GM19023 (cell line): ENCODE results near the gene SMIM26.

ENCODE experiments used
- ATAC-seq: cut with Tn5 transposase; IDR thresholded peaks from one replicate; pipeline ENCODE4 v1.9.1; 2021; ENCODE audit warnings: mild to moderate bottlenecking, moderate library complexity; ENCODE audit not compliant: unreplicated experiment

The SMIM26 gene

GRCh38 chr20:18578581-18578980, 11.3 kb downstream of the SMIM26 start:
- no peak for ATAC-seq

GRCh38 chr20:18580012-18580411, 12.8 kb downstream of the SMIM26 start:
- ATAC-seq: no peak

DNA sequence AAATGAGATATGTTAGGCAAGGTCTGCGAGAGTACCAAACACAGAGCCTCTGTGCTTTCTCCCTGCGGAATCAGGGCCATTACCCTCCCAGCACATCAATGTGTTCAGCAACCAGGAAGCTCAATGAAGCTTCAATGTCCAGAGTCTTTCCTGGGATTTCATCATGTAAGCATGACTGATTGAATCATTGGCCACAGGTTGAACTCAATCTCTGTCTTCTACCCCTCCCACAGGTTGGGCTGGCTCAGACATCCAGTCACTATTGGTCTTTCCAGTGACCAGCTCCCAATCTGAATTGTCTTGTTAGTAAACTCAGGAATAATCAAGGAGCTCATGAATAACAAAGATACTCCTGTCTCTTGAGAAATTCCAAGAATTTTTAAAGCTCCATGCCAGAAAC, 17.9 kb downstream of the SMIM26 start:
- ATAC-seq: no peak

- ATAC-seq: peak; percentile 89
Measured at GRCh38 chr20:18587665-18588573, 20.7 kb downstream of the SMIM26 start, which contains the start of gene DTD1. Gene DTD1, plus strand, starts transcription at chr20:18588054. Its CDS starts 19 bp downstream, at chr20:18588073.

DNA sequence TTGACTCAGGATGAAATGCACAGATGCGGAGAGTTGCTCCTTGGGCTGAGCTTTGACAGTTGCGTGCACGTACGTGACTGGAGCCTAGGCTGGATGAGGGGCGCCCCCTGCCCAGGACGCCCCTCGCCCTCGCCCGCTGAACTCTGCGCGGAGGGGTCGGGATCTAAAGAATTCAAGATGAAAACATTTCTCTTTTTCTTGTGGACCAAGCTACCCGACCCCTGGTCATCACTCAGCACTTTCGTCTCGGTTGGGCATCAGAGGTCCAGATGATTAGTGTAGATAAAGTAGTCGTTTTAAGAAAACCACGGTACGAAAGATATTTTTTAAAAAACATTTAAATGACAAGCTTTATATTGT, 21.3 kb downstream of the SMIM26 start:
- ATAC-seq: no peak

GRCh38 chr20:18589941-18590674, 22.9 kb downstream of the SMIM26 start:
- ATAC-seq: no peak

DNA sequence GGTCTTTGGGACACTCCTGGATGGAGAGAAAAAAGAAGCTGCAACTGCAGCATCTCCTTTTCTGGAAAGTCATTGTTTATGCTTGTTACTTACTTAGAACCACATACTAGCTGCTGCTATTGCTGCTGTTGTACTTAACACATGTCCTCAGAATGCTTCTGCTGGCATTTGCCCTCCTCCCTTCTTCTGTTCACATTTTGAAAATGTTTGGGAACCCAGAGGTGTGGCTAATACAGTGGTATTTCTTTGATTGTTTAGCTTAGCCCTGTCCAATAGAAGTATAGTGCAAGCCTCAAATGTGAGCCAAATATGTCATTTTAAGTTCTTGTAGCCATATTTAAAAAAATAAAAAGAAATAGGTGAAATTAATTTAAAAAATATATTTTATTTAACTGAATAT, 29.0 kb downstream of the SMIM26 start:
- no peak for ATAC-seq

GRCh38 chr20:18609741-18610140, 42.5 kb downstream of the SMIM26 start:
- no peak for ATAC-seq

DNA sequence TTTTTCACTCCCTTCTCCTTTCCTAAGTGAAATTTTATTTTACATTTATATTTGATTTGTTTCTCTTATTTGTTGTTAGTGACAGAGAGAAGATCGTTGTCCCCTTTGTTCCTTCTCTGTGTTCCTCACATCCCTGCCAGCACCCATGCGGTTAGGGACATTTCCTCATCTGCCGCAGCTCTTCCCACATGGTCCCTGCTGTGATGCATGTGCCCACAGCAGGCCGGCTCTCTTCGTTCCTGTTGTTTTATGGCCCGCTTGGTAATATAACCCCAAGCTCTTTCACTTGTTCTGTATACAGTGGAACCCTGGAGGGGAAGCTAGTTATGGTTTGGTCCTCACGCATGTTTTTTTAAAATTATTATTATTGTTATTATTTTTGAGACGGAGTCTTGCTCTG, 44.3 kb downstream of the SMIM26 start:
- no peak for ATAC-seq

- ATAC-seq: no peak
Measured at GRCh38 chr20:18613553-18613952, 46.3 kb downstream of the SMIM26 start.

- no peak for ATAC-seq
Measured at GRCh38 chr20:18614244-18614643, 47.0 kb downstream of the SMIM26 start.

DNA sequence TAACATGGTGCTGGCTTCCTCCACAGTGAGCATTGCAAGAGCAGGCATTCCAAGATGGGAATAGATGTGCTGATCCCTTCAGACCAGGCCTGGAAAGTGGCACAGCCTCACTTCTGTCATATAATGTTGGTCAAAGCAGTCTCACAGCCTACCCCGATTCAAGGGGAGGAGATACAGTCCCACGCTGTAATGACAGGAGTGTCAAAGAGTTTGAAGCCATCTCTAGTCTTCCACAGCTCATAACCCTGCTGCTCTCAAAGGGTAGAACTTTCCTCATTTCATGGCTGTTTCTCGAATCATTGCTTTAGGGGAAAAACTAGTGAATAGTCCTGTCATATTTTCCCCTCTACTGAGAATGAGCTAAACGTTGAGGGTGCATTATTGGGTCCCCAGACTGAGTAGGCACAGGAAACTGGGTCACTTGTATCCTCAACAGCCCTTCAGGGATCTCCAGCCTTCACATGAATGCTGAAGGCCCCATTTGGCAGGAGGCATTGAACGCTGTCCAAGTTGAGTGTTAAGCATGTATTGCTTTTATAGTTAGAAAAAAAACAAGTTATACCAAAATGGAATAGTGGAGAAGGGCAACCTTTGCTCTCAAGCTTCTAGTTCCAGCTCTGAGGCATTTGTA, 47.9 kb downstream of the SMIM26 start:
- ATAC-seq: no peak
